MV-4-11 (cell line): ENCODE results near the gene RHOD.

Experiments
- DNase-seq: peaks from one replicate; lab custom pipeline; 2025; lab: John Stamatoyannopoulos, UW

The RHOD gene

DNA sequence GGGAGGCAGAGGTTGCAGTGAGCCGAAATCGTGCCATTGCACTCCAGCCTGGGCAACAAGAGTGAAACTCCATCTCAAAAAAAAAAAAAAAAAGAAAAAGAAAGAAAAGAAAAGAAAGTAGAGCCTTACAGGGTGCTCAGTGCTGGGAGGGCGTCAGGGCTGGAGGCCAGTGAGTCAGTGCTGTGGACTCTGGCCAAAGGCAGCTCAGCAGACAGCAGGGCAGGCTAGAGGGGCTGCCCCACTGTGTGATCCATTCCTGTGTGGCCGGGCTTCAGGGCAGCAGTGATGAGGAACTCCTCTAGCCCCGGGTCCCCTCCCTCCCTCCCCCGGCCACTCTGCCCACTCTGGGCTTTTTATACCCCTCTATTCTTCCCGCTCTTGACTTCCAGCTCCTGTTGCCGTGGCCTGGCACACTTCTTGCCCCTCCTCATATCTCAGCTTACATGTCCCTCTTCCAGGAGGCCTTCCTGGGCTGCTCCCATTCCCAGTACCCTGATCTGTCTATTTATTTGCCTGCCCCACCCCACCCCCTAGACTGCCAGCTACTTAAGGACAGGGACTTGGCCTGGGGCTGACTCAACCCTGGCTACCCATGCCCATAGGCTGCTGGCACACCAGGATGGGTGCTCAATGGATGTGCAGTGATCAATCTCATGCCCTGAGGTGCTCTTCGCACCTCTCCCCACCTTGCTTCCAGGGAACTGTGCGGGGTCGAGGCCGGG lies 23.7 kb upstream of the RHOD start:
- DNase-seq = no peak

DNA sequence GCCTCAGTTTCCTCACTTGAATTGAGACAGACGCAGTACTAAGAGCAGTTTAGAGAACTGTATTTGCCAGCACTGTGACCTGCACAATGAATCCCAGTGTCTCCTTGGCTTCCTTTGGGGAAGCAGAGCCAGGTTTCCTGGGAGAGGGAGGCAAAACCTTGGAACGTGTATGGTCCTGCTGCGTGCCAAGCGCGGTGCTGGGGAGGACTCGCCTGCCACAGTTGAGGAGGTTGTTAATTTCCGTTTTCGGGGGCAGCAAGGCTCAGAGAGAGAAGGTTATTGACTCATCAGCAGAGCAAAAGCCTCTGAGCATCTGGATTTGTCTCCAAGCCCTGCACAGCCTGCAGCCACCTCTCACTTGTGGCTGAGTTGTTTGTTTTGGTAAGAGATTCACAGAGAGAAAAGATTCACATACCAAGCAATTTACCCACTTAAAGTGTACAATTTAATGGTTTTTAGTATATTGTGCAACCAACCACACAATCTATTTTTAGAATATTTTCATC lies 22.9 kb upstream of the RHOD start:
- peak; percentile 78 for DNase-seq

DNA sequence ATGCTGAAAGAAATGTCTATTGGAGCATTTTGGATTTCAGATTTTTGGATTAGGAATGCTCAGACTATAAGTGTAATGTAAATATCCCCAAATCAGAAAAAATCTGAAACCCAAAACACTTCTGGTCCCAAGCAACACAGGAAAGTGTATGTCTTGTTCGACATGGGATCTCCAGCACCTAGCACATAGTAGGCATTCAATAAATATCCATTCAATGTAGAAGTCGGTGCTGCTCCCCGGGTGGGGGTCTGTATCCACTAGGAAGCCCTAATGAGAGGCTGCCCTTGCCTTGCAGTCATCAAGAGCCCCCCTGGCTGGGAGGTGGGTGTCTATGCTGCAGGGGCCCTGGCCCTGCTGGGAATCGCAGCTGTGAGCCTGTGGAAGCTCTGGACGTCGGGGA lies 22.3 kb upstream of the RHOD start:
- no peak for DNase-seq

DNA sequence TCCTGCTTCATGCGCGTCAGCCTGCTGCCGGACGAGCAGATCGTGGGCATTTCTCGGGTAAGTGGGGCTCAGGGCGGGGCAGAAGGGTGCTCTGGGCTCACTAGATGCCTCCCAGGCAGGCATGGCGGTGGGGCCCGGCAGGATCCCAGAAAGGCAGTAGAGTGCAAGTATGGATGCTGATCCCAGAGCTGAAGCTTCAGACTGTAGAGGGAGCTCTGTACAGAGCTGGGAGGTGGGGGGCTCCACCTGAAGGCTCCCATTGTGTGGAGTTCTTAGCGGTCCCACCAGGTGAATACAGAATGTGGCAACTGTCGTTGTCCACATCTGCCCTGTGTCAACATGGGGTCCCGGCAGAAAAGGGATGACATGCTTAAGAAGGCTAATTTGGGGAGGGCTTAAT lies 16.5 kb upstream of the RHOD start:
- DNase-seq = no peak

DNA sequence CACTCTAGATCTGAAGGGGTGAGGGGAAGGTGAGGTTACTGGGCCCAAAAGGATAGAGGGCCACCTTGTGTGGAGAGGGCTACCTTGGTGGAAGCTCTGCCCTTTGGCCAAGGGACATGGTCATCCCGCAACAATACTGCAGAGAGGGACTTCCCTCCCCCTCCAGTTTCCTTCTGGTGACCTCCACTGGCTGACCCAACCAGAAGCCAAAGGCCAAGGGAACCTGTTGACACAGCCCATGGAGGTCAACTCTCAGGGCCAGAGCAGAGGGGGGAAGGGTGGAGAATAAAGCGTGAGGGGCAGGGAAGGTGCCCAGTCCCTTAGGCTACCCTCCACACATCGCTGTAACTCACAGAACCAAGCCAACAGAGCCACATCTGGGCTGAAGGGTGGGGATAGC lies 15.0 kb upstream of the RHOD start:
- no peak for DNase-seq

DNA sequence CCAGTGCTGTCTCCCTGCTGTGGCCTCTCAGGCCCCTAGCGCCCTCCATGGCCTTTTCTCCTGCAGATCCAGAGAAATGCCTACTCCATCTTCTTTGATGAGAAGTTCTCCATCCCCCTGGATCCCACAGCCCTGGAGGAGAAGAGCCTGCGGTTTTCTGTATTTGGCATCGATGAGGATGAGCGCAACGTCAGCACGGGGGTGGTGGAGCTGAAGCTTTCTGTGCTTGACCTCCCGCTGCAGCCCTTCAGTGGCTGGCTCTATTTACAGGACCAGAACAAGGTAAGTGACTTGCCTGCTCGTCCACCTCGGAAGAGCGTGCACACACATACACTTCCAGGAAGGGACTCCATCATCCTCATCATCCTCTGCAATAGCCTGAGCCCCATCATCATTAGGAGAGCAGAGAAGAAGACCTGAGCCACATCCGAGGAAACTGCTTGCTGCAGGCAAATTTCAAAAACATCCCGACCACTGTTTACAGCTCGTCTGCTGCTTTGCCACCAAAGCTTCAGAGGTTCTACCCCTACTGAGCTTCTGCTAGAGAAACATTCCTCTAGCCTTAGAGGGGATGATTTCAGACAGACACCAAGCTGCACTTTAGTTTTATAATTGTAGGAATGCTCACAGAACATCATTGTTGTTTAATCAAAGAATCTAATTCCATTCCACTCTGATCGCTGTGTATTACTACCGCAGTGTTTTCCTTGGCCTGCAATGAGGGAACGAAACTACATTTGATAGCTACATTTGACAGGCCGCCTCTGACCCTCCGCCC lies 12.9 kb upstream of the RHOD start:
- no peak for DNase-seq

DNA sequence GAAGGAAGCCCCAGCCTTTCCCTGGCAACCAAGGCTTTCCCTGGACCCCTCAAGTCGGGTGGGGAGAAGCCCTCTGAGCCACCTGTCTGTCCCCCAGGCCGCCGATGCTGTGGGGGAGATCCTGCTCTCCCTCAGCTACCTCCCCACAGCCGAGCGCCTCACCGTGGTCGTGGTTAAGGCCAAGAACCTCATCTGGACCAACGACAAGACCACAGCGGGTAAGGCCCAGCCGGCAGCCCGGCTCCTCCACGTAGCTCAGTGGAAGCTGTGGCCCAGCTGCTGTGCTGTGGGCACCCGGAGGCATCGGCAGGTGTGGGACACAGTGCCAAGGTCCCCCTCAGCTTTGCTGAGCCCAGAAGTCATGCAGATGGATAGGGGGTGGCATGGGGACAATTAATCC lies 12.2 kb upstream of the RHOD start:
- DNase-seq = no peak

DNA sequence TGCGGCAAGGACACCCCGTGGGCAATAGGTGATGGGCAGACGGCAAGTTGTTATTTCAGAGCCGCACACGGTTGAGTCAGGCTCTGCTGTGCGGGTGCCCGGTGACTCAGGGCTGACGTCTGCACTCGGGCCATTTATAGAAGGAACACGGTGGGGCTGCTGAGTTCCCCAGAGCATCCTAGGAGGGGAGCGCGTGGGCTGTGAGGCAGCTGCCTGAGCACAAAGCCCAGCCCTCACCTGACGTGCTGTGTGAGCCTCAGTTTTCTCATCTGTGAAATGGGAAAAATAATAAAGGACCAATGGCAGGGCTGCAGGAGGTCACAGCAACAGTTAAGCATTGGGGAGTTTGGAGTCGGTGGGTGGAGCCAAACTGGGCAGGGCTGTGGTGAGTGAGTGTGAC lies 11.3 kb upstream of the RHOD start:
- DNase-seq = peak; percentile 54

DNA sequence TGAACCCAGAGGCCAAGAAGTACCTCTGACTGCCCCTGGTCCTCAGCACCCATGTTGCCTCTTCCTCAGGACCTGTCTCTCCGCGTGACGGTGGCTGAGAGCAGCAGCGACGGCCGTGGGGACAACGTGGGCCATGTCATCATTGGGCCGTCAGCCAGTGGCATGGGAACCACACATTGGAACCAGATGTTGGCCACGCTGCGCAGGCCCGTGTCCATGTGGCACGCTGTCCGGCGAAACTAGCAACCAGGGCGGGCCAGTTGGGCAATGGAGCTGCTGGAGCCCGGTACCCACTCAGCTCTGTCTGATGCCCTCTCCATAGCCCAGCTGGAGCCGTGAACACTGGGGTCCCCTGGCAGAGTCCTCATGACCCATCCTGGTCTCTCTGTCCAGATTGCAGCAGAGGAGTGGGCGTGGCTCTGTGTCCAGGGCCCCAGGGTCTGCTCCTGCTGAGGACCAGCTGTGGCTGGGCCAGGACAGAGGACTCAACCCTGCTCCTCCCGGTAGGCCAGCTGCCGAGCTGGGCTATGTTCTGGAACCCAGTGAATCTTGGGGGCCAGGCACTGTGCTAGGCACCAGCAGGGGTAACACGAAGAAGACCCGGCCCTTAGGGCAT lies 8.0 kb upstream of the RHOD start:
- no peak for DNase-seq

DNA sequence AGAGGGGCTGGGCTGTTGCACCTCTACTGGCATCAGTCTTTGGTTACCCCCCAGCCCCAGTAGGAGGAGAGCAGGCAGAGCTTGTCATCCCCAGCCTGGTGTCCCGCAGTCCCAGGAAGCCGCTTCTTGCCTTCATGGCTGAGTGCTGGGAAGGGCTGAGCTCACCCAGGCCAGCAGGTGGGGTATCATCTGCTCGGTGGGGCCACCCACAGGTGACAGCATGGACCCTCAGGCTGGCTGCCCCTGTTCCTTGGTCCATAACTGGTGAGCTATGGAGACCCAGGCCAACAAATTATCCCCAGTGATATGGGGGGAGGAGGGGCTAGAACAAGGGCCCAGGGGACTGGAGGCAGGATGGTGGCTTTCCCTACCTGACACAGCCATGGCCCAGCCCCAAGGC lies 6.5 kb upstream of the RHOD start:
- no peak for DNase-seq

DNA sequence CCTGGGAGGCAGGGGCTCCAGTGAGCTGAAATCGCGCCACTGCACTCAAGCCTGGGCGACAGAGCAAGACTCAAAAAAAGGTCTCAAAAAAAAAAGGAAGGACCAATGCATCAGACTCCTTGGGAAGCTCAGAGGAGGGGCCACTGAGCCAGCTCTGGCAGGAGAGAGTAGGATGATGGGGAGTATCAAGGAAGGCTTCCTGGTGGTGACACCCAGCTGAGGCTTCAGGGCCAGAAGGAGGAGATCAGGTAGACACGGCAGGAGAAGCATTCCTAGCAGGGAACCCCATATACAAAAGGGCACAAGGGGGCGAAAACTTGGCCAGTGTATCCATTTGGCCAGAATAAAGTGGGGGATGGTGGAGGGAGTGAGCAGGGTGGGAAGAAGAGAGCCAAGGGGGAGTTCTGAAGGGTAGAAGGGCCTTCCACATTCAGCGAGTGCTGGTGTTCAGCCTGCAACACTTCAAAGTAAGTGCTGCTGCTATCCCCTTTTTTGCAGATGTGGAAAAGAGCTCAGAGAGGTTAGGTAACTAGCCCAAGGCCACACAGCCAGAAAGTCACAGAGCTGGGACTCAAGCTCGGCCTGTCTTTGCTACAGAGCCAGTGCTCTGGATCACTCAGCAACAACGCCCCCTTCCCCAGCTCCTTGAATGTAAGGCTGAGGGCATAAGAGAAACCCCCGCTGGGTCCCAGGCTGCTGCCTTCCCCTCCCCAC lies 5.3 kb upstream of the RHOD start:
- no peak for DNase-seq

DNA sequence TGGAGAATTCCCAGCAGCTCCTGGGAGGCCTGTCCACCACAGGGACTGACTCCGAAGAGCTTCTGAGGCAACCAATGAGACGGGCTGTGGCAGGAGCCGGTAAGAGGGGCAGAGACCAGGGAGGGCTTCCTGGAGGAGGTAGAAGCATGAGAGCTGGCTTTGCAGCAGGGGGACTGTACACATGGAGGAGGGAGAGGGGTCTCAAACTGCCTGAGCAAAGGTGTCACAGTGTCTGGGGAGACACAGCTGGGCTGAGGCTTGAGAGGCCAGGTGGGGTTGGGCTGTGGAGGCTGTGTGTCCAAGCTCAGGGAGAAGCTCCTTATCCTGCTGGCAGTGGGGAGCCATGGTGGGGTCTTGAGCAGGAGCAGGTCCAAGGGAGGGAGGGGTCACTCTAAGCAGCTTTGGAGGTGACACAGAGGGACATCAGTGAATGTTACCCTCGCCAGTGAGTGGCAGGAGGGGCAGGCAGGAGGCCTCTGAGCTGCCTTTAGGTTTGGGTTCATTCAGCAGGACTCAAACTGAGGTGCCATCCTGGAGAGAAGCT lies 4.6 kb upstream of the RHOD start:
- no peak for DNase-seq

DNA sequence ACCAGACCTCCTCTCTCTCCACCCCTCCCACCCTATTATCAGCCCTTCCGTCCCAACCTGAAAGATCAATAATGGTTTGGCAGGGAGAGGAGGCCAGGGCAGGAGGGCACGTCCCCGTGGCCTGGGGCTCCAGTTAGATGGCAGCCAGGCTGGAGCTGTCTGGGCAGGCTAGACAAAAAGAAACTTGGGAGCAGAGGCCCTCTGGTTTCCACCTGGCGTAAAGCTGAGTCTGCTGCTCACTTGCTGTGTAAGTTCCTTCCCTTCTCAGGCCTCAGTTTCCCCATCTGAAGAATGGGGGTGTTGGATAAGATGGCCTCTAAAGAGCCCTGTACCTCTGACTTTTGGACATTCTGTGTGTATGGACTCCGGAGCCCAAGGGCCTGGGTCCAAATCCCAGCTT lies 3.8 kb upstream of the RHOD start:
- DNase-seq = no peak

DNA sequence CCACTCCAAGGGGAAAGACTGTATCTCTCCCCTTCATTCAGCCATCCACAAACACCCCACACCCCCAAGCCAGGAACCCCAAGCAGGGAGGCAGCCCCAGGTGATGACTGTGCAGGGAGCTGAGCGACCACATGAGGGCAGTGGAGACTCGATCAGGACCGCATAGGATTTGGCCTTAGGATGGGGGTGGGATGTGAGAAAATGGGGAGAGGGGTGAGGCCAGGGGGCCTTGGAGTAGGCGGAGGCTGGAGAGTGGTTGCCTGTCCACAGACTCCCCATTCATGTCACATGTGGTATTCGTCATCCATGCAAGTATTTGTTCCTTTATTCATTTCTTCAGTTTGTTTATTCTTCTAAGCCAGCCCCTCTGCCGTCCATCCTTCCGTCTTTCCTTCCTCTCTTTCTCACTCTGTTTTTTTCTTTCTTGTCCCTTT lies 2.7 kb upstream of the RHOD start:
- DNase-seq = no peak

DNA sequence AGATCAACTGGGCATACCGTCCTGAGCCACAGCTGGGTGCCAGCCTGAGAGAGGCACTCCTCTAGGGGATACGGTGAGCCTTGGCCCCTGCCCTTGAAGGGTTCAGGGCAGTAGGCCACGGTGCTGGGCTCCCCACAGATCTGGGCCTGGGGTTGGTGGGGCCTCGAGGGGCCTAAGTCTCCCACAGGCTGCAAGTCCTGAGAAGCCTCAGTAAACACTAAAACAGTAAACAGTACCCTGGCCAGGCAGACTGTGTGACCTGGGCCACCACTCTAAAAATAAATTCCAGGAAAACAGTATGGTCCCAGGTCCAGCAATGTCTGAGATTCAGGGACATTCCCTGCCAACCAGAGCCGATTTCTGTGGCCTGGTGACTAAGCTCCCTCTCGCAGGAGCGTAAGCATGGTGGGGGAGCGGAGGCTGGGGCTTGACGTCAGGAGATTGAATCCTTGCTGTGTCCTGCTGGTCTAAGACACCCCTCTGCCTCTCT lies 2.3 kb upstream of the RHOD start:
- DNase-seq = no peak

DNA sequence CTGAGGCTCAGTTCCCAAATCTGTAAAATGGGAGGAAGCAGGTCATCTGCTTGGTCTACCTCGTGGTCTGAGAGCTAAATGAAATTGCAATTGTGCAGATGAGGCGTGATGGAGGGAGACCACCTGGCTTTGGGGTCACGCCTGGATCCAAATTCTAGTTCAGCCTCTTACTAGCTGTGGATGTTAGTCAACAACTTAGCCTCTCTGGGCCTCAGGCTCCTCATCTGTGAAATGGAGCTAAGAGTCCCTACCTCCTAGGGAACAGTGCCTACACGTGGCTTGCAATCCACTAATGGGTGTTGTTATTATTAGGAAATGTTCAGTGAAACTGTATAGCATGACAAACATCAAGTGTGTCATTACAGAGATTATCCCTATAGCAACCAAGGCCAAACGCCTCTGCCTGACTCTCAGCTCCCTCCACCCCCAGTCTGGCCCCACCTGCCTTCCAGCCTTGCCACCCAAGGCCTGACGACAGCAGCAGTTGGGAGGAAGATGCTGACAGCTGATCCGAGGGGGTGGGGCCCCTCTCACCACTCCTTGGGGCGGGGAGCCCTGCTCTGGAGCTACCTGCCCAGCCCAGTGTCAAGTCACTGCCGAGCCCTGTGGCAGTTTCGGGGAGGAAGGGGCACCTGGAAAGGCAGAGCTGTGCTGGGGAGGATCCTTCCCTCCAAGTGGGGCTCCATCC lies 1.7 kb upstream of the RHOD start:
- DNase-seq = no peak

DNA sequence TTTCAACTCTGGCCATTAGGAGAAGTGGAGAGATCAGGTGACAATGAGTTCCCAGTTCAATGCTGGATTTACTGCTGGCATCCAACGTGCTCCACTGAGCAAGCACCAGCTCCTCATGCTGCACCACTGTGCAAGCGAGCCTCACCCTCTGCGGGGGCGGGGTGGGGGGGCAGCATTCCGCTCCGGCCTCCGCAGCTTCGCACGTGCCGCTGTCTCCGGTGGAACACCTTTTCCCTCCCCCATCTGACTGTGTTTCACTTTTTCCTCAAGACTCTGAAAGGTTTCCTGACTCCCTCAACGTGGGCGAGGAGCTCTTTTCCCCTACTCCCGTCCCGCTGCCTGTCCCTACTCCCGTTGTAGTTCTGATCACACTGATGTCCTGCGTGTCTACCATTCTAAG lies 835 bp upstream of the RHOD start:
- no peak for DNase-seq

DNA sequence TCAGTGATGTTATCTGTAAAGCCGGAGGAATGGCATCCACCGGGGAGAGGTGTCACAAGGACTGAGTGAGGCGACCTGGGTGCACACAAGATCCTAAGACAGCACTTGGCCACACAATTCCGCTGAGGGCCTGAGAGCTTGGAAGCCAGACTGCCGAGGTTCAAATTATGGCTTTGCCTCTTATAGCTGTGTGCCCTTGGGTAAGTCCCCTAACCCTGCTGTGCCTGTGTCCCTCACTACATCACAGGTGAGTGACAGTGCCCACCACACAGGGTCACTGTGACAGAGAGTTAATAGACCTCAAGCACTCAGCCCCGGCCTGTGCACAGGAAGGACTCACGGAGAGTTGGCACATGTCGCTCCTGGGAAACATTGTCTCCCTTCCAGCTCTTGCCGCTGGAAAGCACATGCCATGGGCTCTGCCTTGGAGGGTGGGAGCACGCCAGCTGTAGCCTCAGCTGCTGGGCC lies 592 bp downstream of the RHOD start:
- no peak for DNase-seq

DNA sequence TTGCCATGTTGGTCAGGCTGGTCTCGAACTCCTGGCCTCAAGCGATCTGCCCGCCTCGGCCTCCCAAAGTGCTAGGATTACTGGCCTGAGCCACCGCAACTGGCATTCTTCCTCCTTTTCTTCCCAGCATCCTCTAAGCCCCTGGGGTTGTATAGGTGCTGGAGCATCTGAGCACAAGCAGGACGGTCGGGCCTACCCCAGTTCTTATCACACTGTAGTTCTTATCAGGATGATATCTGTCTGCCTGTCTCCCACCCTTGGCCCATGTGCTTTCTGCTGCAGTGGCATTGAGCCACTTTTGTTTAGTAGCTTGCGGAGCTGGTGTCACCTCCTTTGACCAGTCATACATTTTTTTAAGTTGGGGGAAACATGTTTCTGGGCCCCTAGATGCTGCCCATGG lies 1.9 kb downstream of the RHOD start:
- no peak for DNase-seq

DNA sequence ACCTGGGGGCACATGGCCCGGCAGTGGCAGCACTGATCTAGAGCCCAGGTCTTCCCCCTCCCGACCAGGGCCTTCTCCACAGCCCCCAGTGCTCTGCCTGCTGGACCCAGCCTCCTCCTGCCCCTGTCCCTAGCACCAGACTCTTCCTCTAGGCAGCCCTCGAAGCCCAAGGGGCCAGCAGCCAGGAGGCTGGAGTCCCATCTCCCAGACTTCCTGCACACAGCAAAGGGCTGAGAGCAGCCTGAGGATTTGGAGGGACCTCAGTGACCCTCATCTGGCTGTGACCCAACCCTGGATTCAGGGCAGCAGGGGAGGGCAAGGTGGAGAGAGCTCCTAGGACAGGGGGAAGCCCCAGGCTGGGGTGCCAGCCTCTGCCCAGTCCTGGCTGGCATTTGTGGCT lies 3.0 kb downstream of the RHOD start:
- no peak for DNase-seq

DNA sequence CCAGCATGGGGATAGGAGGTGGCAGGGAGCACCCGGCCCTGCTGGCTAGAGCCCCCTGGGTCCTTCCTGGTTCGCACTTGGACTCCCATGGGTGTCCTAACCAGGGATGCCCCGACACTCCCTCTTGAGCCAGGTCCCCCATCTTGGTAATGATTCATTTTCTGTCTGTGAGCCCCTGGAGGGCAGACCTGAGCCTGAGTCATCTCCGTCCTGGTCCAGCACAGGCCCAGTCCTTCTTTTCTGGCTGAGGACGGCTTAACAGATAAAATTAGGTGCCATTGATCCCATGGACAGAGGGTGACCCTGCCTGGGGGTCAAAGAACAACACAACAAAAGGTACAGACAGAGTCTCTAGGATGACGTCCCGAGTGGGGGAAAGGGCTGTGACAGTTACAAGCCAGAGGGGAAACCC lies 3.5 kb downstream of the RHOD start:
- DNase-seq = no peak
